HG03045 (cell line): Measurements from ENCODE around the gene IREB2.
"Not testable (repeated sequence)": the region's sequence is repeated elsewhere in the genome, so short reads cannot be mapped to it uniquely, and the experiment has no call there.

Experiments
- ATAC-seq: cut with Tn5 transposase; IDR thresholded peaks from one replicate; pipeline ENCODE4 v1.9.1; 2021; ENCODE audit warnings: mild to moderate bottlenecking, moderate library complexity; ENCODE audit not compliant: unreplicated experiment

IREB2 gene

GRCh38 chr15:78461171-78461888 lies 23.3 kb downstream of the IREB2 start:
- ATAC-seq, result no peak

- no peak for ATAC-seq
These were observed 31.0 kb downstream of the IREB2 start for GRCh38 chr15:78469031-78469430.

- no peak for ATAC-seq
These were observed 39.3 kb downstream of the IREB2 start for GRCh38 chr15:78477295-78477694.

- ATAC-seq, result no peak
These were observed 41.6 kb downstream of the IREB2 start for GRCh38 chr15:78479650-78480049.

GRCh38 chr15:78481917-78482316 lies 43.9 kb downstream of the IREB2 start:
- ATAC-seq, result no peak

GRCh38 chr15:78492872-78493271 lies 54.9 kb downstream of the IREB2 start:
- no peak for ATAC-seq

GRCh38 chr15:78501857-78502256 lies 63.8 kb downstream of the IREB2 start:
- ATAC-seq, result no peak

GRCh38 chr15:78502641-78503040 lies 64.6 kb downstream of the IREB2 start:
- ATAC-seq, result no peak

- peak; percentile 90 for ATAC-seq
These were observed 69.2 kb downstream of the IREB2 start, which contains the start of gene HYKK for GRCh38 chr15:78506971-78507830. Gene HYKK (plus strand): TSS chr15:78507577. CDS start chr15:78513089, 5,512 bp downstream.

GRCh38 chr15:78507831-78508160 lies 69.8 kb downstream of the IREB2 start:
- peak; percentile 28 for ATAC-seq

- ATAC-seq, result no peak
These were observed 70.3 kb downstream of the IREB2 start for GRCh38 chr15:78508272-78508671.

- ATAC-seq, result no peak
These were observed 71.8 kb downstream of the IREB2 start for GRCh38 chr15:78509726-78510312.

GRCh38 chr15:78520035-78520434 lies 82.0 kb downstream of the IREB2 start:
- not testable (repeated sequence) for ATAC-seq

- no peak for ATAC-seq
These were observed 86.2 kb downstream of the IREB2 start for GRCh38 chr15:78524230-78524629.

- ATAC-seq, result no peak
These were observed 89.3 kb downstream of the IREB2 start for GRCh38 chr15:78527325-78527724.

- no peak for ATAC-seq
These were observed 95.3 kb downstream of the IREB2 start for GRCh38 chr15:78533331-78533730.

GRCh38 chr15:78536134-78536533 lies 98.1 kb downstream of the IREB2 start:
- ATAC-seq, result no peak

- no peak for ATAC-seq
These were observed 99.4 kb downstream of the IREB2 start for GRCh38 chr15:78537266-78537905.

- no peak for ATAC-seq
These were observed 100.3 kb downstream of the IREB2 start for GRCh38 chr15:78538358-78538757.

- not testable (repeated sequence) for ATAC-seq
These were observed 101.6 kb downstream of the IREB2 start for GRCh38 chr15:78539464-78540140.
